Activated gamma-delta T cell (primary cell): Measurements from ENCODE around the gene CYYR1.

Experiments
- DNase-seq: peaks from one replicate; lab custom pipeline; 2025; lab: John Stamatoyannopoulos, UW
- total RNA-seq, 2 donors: gene quantifications; one replicate each; lab custom pipeline; 2026; lab: John Stamatoyannopoulos, UW

CYYR1 gene
- total RNA-seq: 0 to 0.61 reads per million in 2 donors

GRCh38 chr21:26572702-26573381, at the start of gene CYYR1:
CYYR1 (minus strand) TSS chr21:26573286; CDS start chr21:26572940, 346 bp downstream.
- no peak for DNase-seq

GRCh38 chr21:26617176-26617575, 44.1 kb upstream of the CYYR1 start:
- DNase-seq: no peak

GRCh38 chr21:26614251-26614650, 41.2 kb upstream of the CYYR1 start:
- DNase-seq: no peak

GRCh38 chr21:26599261-26599660, 26.2 kb upstream of the CYYR1 start:
- DNase-seq: no peak

- no peak for DNase-seq
Observed at GRCh38 chr21:26597981-26598380, 24.9 kb upstream of the CYYR1 start.

- no peak for DNase-seq
Observed at GRCh38 chr21:26597031-26597430, 23.9 kb upstream of the CYYR1 start.

GRCh38 chr21:26595971-26596370, 22.9 kb upstream of the CYYR1 start:
- no peak for DNase-seq

- no peak for DNase-seq
Observed at GRCh38 chr21:26593800-26594199, 20.7 kb upstream of the CYYR1 start.

- no peak for DNase-seq
Observed at GRCh38 chr21:26591543-26591942, 18.5 kb upstream of the CYYR1 start.

- no peak for DNase-seq
Observed at GRCh38 chr21:26588446-26588845, 15.4 kb upstream of the CYYR1 start.

GRCh38 chr21:26587736-26588201, 14.7 kb upstream of the CYYR1 start:
- no peak for DNase-seq

GRCh38 chr21:26583769-26584168, 10.7 kb upstream of the CYYR1 start:
- no peak for DNase-seq

GRCh38 chr21:26581818-26582217, 8.7 kb upstream of the CYYR1 start:
- no peak for DNase-seq

GRCh38 chr21:26572076-26572701, 897 bp downstream of the CYYR1 start:
- no peak for DNase-seq

GRCh38 chr21:26570203-26570602, 2.9 kb downstream of the CYYR1 start:
- DNase-seq: no peak

- DNase-seq: no peak
Observed at GRCh38 chr21:26565546-26565945, 7.5 kb downstream of the CYYR1 start.

GRCh38 chr21:26565111-26565510, 8.0 kb downstream of the CYYR1 start:
- DNase-seq: no peak

- no peak for DNase-seq
Observed at GRCh38 chr21:26563856-26564503, 9.1 kb downstream of the CYYR1 start.

- no peak for DNase-seq
Observed at GRCh38 chr21:26560612-26561011, 12.5 kb downstream of the CYYR1 start.

- no peak for DNase-seq
Observed at GRCh38 chr21:26559099-26559498, 14.0 kb downstream of the CYYR1 start.

GRCh38 chr21:26557106-26557505, 16.0 kb downstream of the CYYR1 start:
- DNase-seq: no peak

- DNase-seq: no peak
Observed at GRCh38 chr21:26555540-26556146, 17.4 kb downstream of the CYYR1 start.

- no peak for DNase-seq
Observed at GRCh38 chr21:26554365-26554764, 18.7 kb downstream of the CYYR1 start.
